Measurements from ENCODE around the gene LPP. TPM values are rescaled to one million over a fixed set of nuclear protein-coding genes. Genes with fewer than 3 reads are reported as not detected.

Gene LPP
- polyA plus RNA-seq, 2 donors, result 10.5 to 12.9 TPM

- H3K4me1 ChIP-seq (ENCODE audit: control insufficient read depth in 2 of 2, insufficient read depth in 2 of 2, low read length in 1 of 2), result peaks cover 0 to 2% of the 10 kb centered on the region in 2 donors
- WGBS, 2 donors, result 65 to 75% methylated on average over 5 of the region's 5 CpGs
- no peak overlapping the region for H3K4me3 ChIP-seq (ENCODE audit: low read depth in 1 of 2, low read length in 2 of 2)
- H3K27ac ChIP-seq (ENCODE audit: low read depth in 2 of 2, low read length in 1 of 2), result no peak overlapping the region
- H3K9me3 ChIP-seq (ENCODE audit: control insufficient read depth in 2 of 2, insufficient read depth in 1 of 2, low read depth in 1 of 2, low read length in 1 of 2), result no peaks in the 10 kb centered on the region
- H3K27me3 ChIP-seq (ENCODE audit: control insufficient read depth in 1 of 2, insufficient read depth in 2 of 2, low read length in 2 of 2), result no peaks in the 10 kb centered on the region
- H3K36me3 ChIP-seq (ENCODE audit: control insufficient read depth in 2 of 2, insufficient read depth in 2 of 2, low read length in 1 of 2), result no peaks in the 10 kb centered on the region
Observed at GRCh38 chr3:188908002-188908850, 754.3 kb downstream of the LPP start.

- Histone ChIP-seq H3K27ac (ENCODE audit: low read depth in 2 of 2, low read length in 1 of 2) (no peak overlapping the region), H3K4me1 (ENCODE audit: control insufficient read depth in 2 of 2, insufficient read depth in 2 of 2, low read length in 1 of 2) (no peaks in the 10 kb centered on the region), H3K27me3 (ENCODE audit: control insufficient read depth in 1 of 2, insufficient read depth in 2 of 2, low read length in 2 of 2) (no peaks in the 10 kb centered on the region), H3K4me3 (ENCODE audit: low read depth in 1 of 2, low read length in 2 of 2) (no peak overlapping the region), H3K36me3 (ENCODE audit: control insufficient read depth in 2 of 2, insufficient read depth in 2 of 2, low read length in 1 of 2) (no peaks in the 10 kb centered on the region), H3K9me3 (ENCODE audit: control insufficient read depth in 2 of 2, insufficient read depth in 1 of 2, low read depth in 1 of 2, low read length in 1 of 2) (no peaks in the 10 kb centered on the region)
- 77 to 81% methylated on average over 8 of the region's 8 CpGs for WGBS, 2 donors
Observed at GRCh38 chr3:188911026-188911850, 757.3 kb downstream of the LPP start.

GRCh38 chr3:188913084-188913483 is 759.1 kb downstream of the LPP start:
- WGBS, 2 donors, result 96 to 97% methylated on average over 2 of the region's 2 CpGs
- Histone ChIP-seq H3K9me3 (ENCODE audit: control insufficient read depth in 2 of 2, insufficient read depth in 1 of 2, low read depth in 1 of 2, low read length in 1 of 2) (no peaks in the 10 kb centered on the region), H3K36me3 (ENCODE audit: control insufficient read depth in 2 of 2, insufficient read depth in 2 of 2, low read length in 1 of 2) (no peaks in the 10 kb centered on the region), H3K27ac (ENCODE audit: low read depth in 2 of 2, low read length in 1 of 2) (no peak overlapping the region), H3K4me1 (ENCODE audit: control insufficient read depth in 2 of 2, insufficient read depth in 2 of 2, low read length in 1 of 2) (no peaks in the 10 kb centered on the region), H3K4me3 (ENCODE audit: low read depth in 1 of 2, low read length in 2 of 2) (no peak overlapping the region), H3K27me3 (ENCODE audit: control insufficient read depth in 1 of 2, insufficient read depth in 2 of 2, low read length in 2 of 2) (no peaks in the 10 kb centered on the region)

- H3K4me1 ChIP-seq (ENCODE audit: control insufficient read depth in 2 of 2, insufficient read depth in 2 of 2, low read length in 1 of 2), result no peaks in the 10 kb centered on the region
- no peaks in the 10 kb centered on the region for H3K36me3 ChIP-seq (ENCODE audit: control insufficient read depth in 2 of 2, insufficient read depth in 2 of 2, low read length in 1 of 2)
- H3K9me3 ChIP-seq (ENCODE audit: control insufficient read depth in 2 of 2, insufficient read depth in 1 of 2, low read depth in 1 of 2, low read length in 1 of 2), result no peaks in the 10 kb centered on the region
- H3K4me3 ChIP-seq (ENCODE audit: low read depth in 1 of 2, low read length in 2 of 2), result no peak overlapping the region
- WGBS, 2 donors, result 42 to 45% methylated on average over 2 of the region's 2 CpGs
- no peaks in the 10 kb centered on the region for H3K27me3 ChIP-seq (ENCODE audit: control insufficient read depth in 1 of 2, insufficient read depth in 2 of 2, low read length in 2 of 2)
- H3K27ac ChIP-seq (ENCODE audit: low read depth in 2 of 2, low read length in 1 of 2), result no peak overlapping the region
Observed at GRCh38 chr3:188914552-188914951, 760.6 kb downstream of the LPP start.

GRCh38 chr3:188915127-188915526 is 761.2 kb downstream of the LPP start:
- Histone ChIP-seq H3K4me3 (ENCODE audit: low read depth in 1 of 2, low read length in 2 of 2) (no peak overlapping the region), H3K36me3 (ENCODE audit: control insufficient read depth in 2 of 2, insufficient read depth in 2 of 2, low read length in 1 of 2) (no peaks in the 10 kb centered on the region), H3K4me1 (ENCODE audit: control insufficient read depth in 2 of 2, insufficient read depth in 2 of 2, low read length in 1 of 2) (no peaks in the 10 kb centered on the region), H3K9me3 (ENCODE audit: control insufficient read depth in 2 of 2, insufficient read depth in 1 of 2, low read depth in 1 of 2, low read length in 1 of 2) (peaks cover 0 to under 1% of the 10 kb centered on the region in 2 donors), H3K27ac (ENCODE audit: low read depth in 2 of 2, low read length in 1 of 2) (no peak overlapping the region), H3K27me3 (ENCODE audit: control insufficient read depth in 1 of 2, insufficient read depth in 2 of 2, low read length in 2 of 2) (no peaks in the 10 kb centered on the region)
- 19 to 47% methylated on average over 1 of the region's 1 CpG for WGBS, 2 donors

- no peak overlapping the region for H3K4me3 ChIP-seq (ENCODE audit: low read depth in 1 of 2, low read length in 2 of 2)
- H3K27ac ChIP-seq (ENCODE audit: low read depth in 2 of 2, low read length in 1 of 2), result no peak overlapping the region
- no peaks in the 10 kb centered on the region for H3K27me3 ChIP-seq (ENCODE audit: control insufficient read depth in 1 of 2, insufficient read depth in 2 of 2, low read length in 2 of 2)
- H3K36me3 ChIP-seq (ENCODE audit: control insufficient read depth in 2 of 2, insufficient read depth in 2 of 2, low read length in 1 of 2), result no peaks in the 10 kb centered on the region
- H3K4me1 ChIP-seq (ENCODE audit: control insufficient read depth in 2 of 2, insufficient read depth in 2 of 2, low read length in 1 of 2), result no peaks in the 10 kb centered on the region
- H3K9me3 ChIP-seq (ENCODE audit: control insufficient read depth in 2 of 2, insufficient read depth in 1 of 2, low read depth in 1 of 2, low read length in 1 of 2), result peaks cover 0 to 3% of the 10 kb centered on the region in 2 donors
Observed at GRCh38 chr3:188916934-188917401, 763.0 kb downstream of the LPP start.

GRCh38 chr3:188918093-188918492 is 764.1 kb downstream of the LPP start:
- Histone ChIP-seq H3K4me3 (ENCODE audit: low read depth in 1 of 2, low read length in 2 of 2) (no peak overlapping the region), H3K4me1 (ENCODE audit: control insufficient read depth in 2 of 2, insufficient read depth in 2 of 2, low read length in 1 of 2) (no peaks in the 10 kb centered on the region), H3K9me3 (ENCODE audit: control insufficient read depth in 2 of 2, insufficient read depth in 1 of 2, low read depth in 1 of 2, low read length in 1 of 2) (peaks cover 0 to 3% of the 10 kb centered on the region in 2 donors), H3K27me3 (ENCODE audit: control insufficient read depth in 1 of 2, insufficient read depth in 2 of 2, low read length in 2 of 2) (no peaks in the 10 kb centered on the region), H3K36me3 (ENCODE audit: control insufficient read depth in 2 of 2, insufficient read depth in 2 of 2, low read length in 1 of 2) (no peaks in the 10 kb centered on the region), H3K27ac (ENCODE audit: low read depth in 2 of 2, low read length in 1 of 2) (no peak overlapping the region)
- WGBS, 2 donors, result 67 to 84% methylated on average over 2 of the region's 2 CpGs

GRCh38 chr3:188923671-188924070 is 769.7 kb downstream of the LPP start:
- WGBS, 2 donors, result 92 to 94% methylated on average over 2 of the region's 2 CpGs
- H3K27me3 ChIP-seq (ENCODE audit: control insufficient read depth in 1 of 2, insufficient read depth in 2 of 2, low read length in 2 of 2), result no peaks in the 10 kb centered on the region
- H3K4me3 ChIP-seq (ENCODE audit: low read depth in 1 of 2, low read length in 2 of 2), result no peak overlapping the region
- peaks cover 0 to 3% of the 10 kb centered on the region in 2 donors for H3K9me3 ChIP-seq (ENCODE audit: control insufficient read depth in 2 of 2, insufficient read depth in 1 of 2, low read depth in 1 of 2, low read length in 1 of 2)
- H3K36me3 ChIP-seq (ENCODE audit: control insufficient read depth in 2 of 2, insufficient read depth in 2 of 2, low read length in 1 of 2), result no peaks in the 10 kb centered on the region
- no peaks in the 10 kb centered on the region for H3K4me1 ChIP-seq (ENCODE audit: control insufficient read depth in 2 of 2, insufficient read depth in 2 of 2, low read length in 1 of 2)
- H3K27ac ChIP-seq (ENCODE audit: low read depth in 2 of 2, low read length in 1 of 2), result no peak overlapping the region

GRCh38 chr3:188925376-188925775 is 771.4 kb downstream of the LPP start:
- no peaks in the 10 kb centered on the region for H3K27me3 ChIP-seq (ENCODE audit: control insufficient read depth in 1 of 2, insufficient read depth in 2 of 2, low read length in 2 of 2)
- no peak overlapping the region for H3K27ac ChIP-seq (ENCODE audit: low read depth in 2 of 2, low read length in 1 of 2)
- no peaks in the 10 kb centered on the region for H3K36me3 ChIP-seq (ENCODE audit: control insufficient read depth in 2 of 2, insufficient read depth in 2 of 2, low read length in 1 of 2)
- no peaks in the 10 kb centered on the region for H3K9me3 ChIP-seq (ENCODE audit: control insufficient read depth in 2 of 2, insufficient read depth in 1 of 2, low read depth in 1 of 2, low read length in 1 of 2)
- H3K4me3 ChIP-seq (ENCODE audit: low read depth in 1 of 2, low read length in 2 of 2), result no peak overlapping the region
- H3K4me1 ChIP-seq (ENCODE audit: control insufficient read depth in 2 of 2, insufficient read depth in 2 of 2, low read length in 1 of 2), result no peaks in the 10 kb centered on the region
- WGBS, 2 donors, result 93 to 95% methylated on average over 12 of the region's 12 CpGs
